GM12891 (cell line): Measurements from ENCODE around the gene ADAMTS8.

Source experiments
- POLR2A ChIP-seq: IDR thresholded peaks from 2 replicates; pipeline ENCODE4 v1.6.1; 2011; ENCODE audit warnings: low read depth, low read length, control low read depth
- POLR2AphosphoS5 ChIP-seq: IDR thresholded peaks from 2 replicates; pipeline ENCODE4 v1.6.1; 2011; ENCODE audit warnings: low read depth, low read length, control low read depth
- POU2F2 ChIP-seq: IDR thresholded peaks from 2 replicates; pipeline ENCODE4 v1.6.1; 2011; ENCODE audit warnings: low read depth, mild to moderate bottlenecking, control low read depth, low read length, moderate library complexity
- TAF1 ChIP-seq: IDR thresholded peaks from 2 replicates; pipeline ENCODE4 v1.6.1; 2011; ENCODE audit warnings: low read depth, low read length, control low read depth

DNA sequence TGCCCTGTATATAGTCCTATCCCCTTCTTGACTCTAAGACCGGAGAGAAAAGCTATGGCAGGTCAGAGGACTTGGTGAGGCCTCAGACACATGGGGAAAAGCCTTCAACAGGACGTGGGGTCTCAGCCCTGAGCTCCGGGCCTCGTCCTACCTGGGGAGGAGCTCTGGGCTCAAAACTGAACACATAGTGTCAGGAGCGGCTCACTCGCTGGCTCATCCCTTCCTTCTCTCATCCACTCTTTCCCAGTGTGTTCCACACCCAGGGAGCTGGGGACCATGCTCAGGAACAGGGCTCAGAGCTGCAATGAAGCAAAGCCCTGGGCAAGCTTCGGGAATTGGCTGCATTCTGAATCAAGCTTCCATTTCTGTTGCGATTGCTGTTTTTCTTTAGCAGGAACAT, 34.5 kb upstream of the ADAMTS8 start:
- TF ChIP-seq POU2F2, result no peak
- TF ChIP-seq POLR2A, result no peak
- TF ChIP-seq TAF1, result no peak
- TF ChIP-seq POLR2AphosphoS5, result no peak
